ENCODE measurements around the gene AASDHPPT. TPM values are rescaled to one million over a fixed set of nuclear protein-coding genes. Genes with fewer than 3 reads are reported as not detected.

The AASDHPPT gene
- 43.4 and 68.1 TPM in 2 replicates for polyA plus RNA-seq (2011; rRNA removed)
- 22.5 and 23.5 TPM in 2 replicates for polyA plus RNA-seq (2012; cell fraction: cytosol; rRNA removed)
- polyA plus RNA-seq (2012; cell fraction: nucleus; rRNA removed) = 8.7 and 12.1 TPM in 2 replicates
- 39.8 to 42.6 TPM (median 40.5 TPM) in 3 replicates for polyA plus RNA-seq (2017; fragmentation: RNase III; extraction: RNeasy Plus Mini Kit Qiagen cat#74134 plus additional on column Dnase treatment)
- 13.2 and 15.1 TPM in 2 replicates for polyA minus RNA-seq (2011; rRNA and poly(A)+ RNA removed)

DNA sequence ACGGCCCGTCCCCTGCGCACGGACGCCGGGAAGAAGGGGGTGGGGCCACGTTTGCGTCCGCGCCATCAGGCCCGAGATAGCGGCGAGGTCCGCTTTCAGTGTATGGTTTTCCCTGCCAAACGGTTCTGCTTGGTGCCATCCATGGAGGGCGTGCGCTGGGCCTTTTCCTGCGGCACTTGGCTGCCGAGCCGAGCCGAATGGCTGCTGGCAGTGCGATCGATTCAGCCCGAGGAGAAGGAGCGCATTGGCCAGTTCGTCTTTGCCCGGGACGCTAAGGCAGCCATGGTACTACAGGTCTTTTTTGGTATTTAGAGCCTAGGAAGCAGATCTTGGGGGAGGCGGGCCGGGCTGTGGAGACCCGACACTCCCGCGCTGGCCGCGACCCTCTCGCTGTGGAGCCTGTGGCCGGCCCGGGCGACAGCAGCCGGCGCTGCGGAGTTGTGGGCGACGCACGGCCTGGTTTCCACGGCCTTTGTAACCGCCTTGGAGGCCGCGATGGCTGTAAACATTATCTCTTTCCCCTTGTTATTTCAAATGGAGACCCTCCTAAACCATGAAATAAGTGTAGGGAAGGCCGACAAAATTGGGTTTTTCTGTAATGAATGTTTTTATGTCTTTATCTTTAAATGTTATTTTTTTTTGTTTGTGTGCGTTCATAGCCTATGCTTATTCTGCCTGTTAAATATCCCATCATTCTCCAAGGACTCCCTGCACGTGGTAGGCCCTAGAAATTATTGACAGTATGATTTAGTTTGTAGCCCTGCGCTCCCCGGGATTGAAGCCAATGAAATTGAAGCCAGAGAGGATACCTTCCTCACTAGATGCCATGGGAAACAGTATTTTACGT lies at the start of gene AASDHPPT:
Gene AASDHPPT (plus strand): TSS at position 54 of the 847 bp plus-strand sequence. CDS start 49 bp downstream, at position 103.
- TF ChIP-seq POLR2A (IDR thresholded peaks at IDR 0.05; ENCODE audit: low read length) (peak; percentile 86), PHF8 (IDR thresholded peaks at IDR 0.05; ENCODE audit: borderline replicate concordance, low read depth) (peak; percentile 82), RAD21 (conservative IDR thresholded peaks at IDR 0.05 in 1 of 2, IDR thresholded peaks at IDR 0.05 in 1 of 2) (no peak), E2F6 (IDR thresholded peaks at IDR 0.05; ENCODE audit: borderline replicate concordance, low read depth) (peak; percentile 36; the same call in 1 of the 2 replicates), ELK1 (IDR thresholded peaks at IDR 0.05; ENCODE audit: low read depth, low read length) (no peak), HDAC2 (IDR thresholded peaks at IDR 0.05) (no peak), HES2 (IDR thresholded peaks at IDR 0.05) (no peak), MYC (IDR thresholded peaks at IDR 0.05; ENCODE audit: borderline replicate concordance, low read length) (peak; percentile 72; the same call in 1 of the 2 replicates), JUN (IDR thresholded peaks at IDR 0.05) (0 out of 5 replicates have a peak, but pooled peaks of 1 of the 2 experiments have one; percentile 41), MAX (IDR thresholded peaks at IDR 0.05) (peak; percentile 84)
- TF ChIP-seq, protein P1, sequence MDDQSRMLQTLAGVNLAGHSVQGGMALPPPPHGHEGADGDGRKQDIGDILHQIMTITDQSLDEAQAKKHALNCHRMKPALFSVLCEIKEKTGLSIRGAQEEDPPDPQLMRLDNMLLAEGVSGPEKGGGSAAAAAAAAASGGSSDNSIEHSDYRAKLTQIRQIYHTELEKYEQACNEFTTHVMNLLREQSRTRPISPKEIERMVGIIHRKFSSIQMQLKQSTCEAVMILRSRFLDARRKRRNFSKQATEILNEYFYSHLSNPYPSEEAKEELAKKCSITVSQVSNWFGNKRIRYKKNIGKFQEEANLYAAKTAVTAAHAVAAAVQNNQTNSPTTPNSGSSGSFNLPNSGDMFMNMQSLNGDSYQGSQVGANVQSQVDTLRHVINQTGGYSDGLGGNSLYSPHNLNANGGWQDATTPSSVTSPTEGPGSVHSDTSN (IDR thresholded peaks at IDR 0.05) = no peak
- peaks cover 23% of the 10 kb centered on the region for H3K4me1 ChIP-seq
- H3K4me3 ChIP-seq = peak within 1 kb of the TSS; percentile 76
- FAIRE-seq (no peak), DNase-seq (ENCODE audit: low read depth in 1 of 2, low spot score in 1 of 2) (peak; percentile 1 to 59), ATAC-seq (peak; percentile 55 to 61)
- peak within 1 kb of the TSS; percentile 91 for H3K4me2 ChIP-seq
- ChIA-PET POLR2A (interaction anchor here (0.5 to 1.4 kb wide), 8 partner anchors 9 to 1272 kb away, joined by 3 to 10 read pairs (median 4); partner anchors contain the start of gene MSANTD4), CTCF (interaction anchor here (0.7 kb wide), 1 partner anchor 14 kb away, joined by 3 read pairs; no protein-coding TSS in a partner anchor)
- WGBS (ENCODE audit: missing lambda C conversion rate) = under 1% methylated on average over 27 of the region's 55 CpGs
- H3K9me3 ChIP-seq = no peaks in the 10 kb centered on the region
- H3K27ac ChIP-seq = peak within 1 kb of the TSS; percentile 92 to 95

- Histone ChIP-seq H3K4me3 (no peak overlapping the region), H3K4me1 (no peaks in the 10 kb centered on the region), H3K9me3 (no peaks in the 10 kb centered on the region), H3K27ac (no peak overlapping the region), H3K4me2 (no peak overlapping the region)
- CTCF ChIA-PET = no interaction called here
- no peak for TF ChIP-seq ATOH8 (CRISPR knock-in tag; IDR thresholded peaks at IDR 0.05; ENCODE audit: low read depth)
- DNase-seq (ENCODE audit: low read depth in 1 of 2, low spot score in 1 of 2) = no peak
- POLR2A ChIA-PET = no interaction called here
- FAIRE-seq = no peak
- no peak for ATAC-seq
- 44% methylated on average over 4 of the region's 4 CpGs for WGBS (ENCODE audit: missing lambda C conversion rate)
Observed at GRCh38 chr11:106030609-106031008, 46.9 kb upstream of the AASDHPPT start.

- Histone ChIP-seq H3K4me1 (no peaks in the 10 kb centered on the region), H3K4me3 (no peak overlapping the region), H3K27ac (no peak overlapping the region), H3K9me3 (no peaks in the 10 kb centered on the region), H3K4me2 (peak overlapping the region; percentile 25; the same call in 1 of the 3 replicates)
- no peak for DNase-seq (ENCODE audit: low read depth in 1 of 2, low spot score in 1 of 2)
- no peak for FAIRE-seq
- 4% methylated on average over 2 of the region's 2 CpGs for WGBS (ENCODE audit: missing lambda C conversion rate)
- TF ChIP-seq HOXB5 (CRISPR knock-in tag; IDR thresholded peaks at IDR 0.05) = no peak
- no peak for TF ChIP-seq FOSL2 (IDR thresholded peaks at IDR 0.05)
- TF ChIP-seq FOSL2 (CRISPR knock-in tag; IDR thresholded peaks at IDR 0.05) = 0 out of 2 replicates have a peak, but pooled peaks have one; percentile 10
- TF ChIP-seq POLR2A (IDR thresholded peaks at IDR 0.05; ENCODE audit: low read length) = no peak
- POLR2A ChIA-PET = no interaction called here
- CTCF ChIA-PET = no interaction called here
- ATAC-seq = no peak
Observed at GRCh38 chr11:106031202-106031810, 46.2 kb upstream of the AASDHPPT start.
